Cerebellar nuclear complex (tissue), 1 donor: ENCODE data around the gene RD3L.
"Not testable (repeated sequence)": the region's sequence is repeated elsewhere in the genome, so short reads cannot be mapped to it uniquely, and the experiment has no call there.

Experiments
- DNase-seq, 2 experiments: peaks; one replicate each; lab custom pipeline; 2025; lab: John Stamatoyannopoulos, UW

RD3L gene

DNA sequence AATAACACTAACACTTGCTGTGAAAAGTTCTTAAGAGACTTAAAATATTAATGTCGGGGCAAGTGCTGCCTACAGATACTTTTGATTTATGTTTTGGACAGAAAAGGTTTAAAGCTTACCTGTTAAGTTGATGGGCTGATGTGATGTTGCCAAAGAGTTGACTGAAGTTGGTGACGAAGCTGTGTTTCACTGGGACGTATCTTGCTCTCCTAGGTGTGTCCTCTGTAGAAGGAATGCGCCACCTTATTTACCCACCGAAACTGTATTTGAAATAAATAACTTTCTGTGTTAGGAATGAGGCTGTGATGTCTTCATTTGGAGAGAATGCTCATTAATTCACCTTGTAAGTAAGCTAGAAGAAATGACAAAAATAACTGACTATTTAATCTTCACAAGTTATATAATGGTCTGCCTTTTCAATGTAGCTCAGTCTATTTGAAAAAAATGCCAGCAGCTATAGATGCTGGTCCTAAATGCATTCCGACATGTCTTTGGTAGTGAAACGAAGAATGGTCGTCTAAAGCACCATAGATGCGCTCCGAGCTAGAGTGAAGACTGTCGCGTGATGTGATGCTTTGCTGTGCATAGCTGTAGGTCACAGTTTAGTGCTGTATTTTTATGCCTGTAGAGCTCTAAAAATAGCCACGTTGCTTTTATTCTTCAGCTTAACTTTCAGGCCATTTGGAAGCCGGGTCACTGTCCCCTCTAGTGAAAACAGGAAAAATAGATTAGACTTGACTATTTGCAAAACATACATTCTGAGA, at the start of gene RD3L:
RD3L (minus strand) TSS at position 557 of the 764 bp plus-strand sequence. CDS start 834 bp downstream, outside the sequence.
- no peak for DNase-seq

GRCh38 chr14:103989964-103990363, 47.6 kb upstream of the RD3L start:
- no peak for DNase-seq

DNA sequence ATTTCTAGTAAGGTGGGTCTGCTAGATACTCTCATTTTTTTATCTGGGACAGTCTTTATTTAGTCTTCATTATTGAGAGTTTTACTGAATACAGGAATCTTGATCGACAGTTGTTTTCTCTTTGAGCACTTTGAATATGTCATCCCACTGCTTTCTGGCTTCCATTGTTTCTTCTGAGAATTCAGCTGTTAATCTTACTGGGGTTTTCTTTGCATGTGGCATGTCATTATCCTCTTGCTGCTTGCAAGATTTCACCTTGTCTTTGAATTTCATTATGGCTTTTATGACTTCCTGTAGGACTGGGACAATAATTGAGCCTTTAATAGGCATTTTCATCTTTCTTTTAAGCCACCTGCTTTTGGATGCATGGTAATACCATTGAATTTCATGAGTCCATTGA, 46.7 kb upstream of the RD3L start:
- no peak for DNase-seq

GRCh38 chr14:103984196-103984595, 41.9 kb upstream of the RD3L start:
- DNase-seq: no peak

- not testable (repeated sequence) for DNase-seq
These were observed 38.4 kb upstream of the RD3L start for GRCh38 chr14:103980623-103981238.

DNA sequence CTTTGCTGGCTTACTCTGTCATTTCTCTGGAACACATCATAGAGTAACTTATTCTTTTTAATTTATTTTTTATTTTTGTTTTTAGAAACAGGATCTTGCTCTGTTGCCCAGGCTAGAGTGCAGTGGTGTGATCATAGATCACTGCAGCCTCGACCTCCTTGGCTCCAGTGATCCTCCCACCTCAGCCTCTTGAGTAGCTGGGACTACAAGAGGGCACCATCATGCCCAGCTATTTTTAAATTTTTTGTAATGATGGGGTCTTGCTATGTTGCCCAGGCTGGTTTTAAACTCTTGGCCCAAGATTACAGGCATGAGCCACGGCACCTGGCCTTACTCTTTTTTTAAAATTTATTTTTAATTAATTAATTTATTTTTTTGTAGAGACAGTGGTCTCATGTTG, 32.2 kb upstream of the RD3L start:
- DNase-seq: no peak

DNA sequence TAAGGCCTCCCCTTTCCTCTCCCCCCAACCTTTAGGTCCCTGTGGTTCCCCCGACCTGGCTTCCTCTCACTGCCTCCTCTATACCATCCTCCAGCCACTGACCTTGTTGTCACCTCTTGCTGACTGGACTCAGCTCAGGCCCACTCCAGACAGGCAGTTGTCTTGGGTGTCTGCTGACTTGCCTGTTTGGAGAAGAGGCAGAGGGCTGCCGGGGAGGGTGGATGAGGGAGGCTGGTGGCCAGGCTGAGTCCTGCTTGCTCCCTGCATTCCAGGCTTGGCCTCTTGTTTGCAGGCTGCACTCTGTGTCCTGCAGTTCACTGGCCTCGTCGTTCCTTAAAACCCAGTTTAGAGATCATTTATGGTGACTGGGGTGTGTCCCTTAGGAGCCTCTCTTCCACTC, 31.0 kb upstream of the RD3L start:
- no peak for DNase-seq

- DNase-seq: no peak
These were observed 27.6 kb upstream of the RD3L start for GRCh38 chr14:103969961-103970360.

- DNase-seq: no peak
These were observed 24.3 kb upstream of the RD3L start for GRCh38 chr14:103966631-103967030.

- no peak for DNase-seq
These were observed 19.7 kb upstream of the RD3L start for GRCh38 chr14:103961928-103962578.

- DNase-seq: no peak
These were observed 18.2 kb upstream of the RD3L start for GRCh38 chr14:103960457-103961055.

DNA sequence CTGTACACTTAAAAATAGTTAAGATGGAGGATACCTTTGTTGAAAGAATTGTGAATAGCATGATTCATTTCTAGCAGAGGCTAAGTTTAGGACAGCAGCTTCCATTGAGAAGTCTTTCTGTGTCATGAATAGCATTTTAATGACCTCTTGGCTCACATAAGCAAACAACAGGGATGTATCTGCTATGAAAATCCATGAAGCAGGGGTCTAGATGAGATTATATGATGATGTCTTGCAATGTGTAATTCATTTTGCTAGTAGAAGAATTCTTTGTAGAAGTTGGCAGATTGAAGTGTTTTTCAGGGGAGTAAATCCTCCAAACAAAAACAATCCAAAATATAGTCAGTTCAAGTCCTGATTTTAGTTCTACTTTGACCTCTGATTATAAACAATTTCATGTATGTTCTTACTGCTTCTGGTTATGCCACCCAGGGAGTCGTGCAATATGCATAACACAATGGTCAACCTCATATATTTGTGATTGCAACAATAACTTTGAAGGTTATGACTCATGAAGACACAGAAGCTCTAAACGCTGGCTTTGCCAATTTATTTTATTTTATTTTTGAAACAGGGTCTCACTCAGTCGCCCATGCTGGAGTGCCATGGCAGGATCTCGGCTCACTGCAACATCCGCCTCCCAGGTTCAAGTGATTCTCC, 6.9 kb upstream of the RD3L start:
- DNase-seq: no peak

DNA sequence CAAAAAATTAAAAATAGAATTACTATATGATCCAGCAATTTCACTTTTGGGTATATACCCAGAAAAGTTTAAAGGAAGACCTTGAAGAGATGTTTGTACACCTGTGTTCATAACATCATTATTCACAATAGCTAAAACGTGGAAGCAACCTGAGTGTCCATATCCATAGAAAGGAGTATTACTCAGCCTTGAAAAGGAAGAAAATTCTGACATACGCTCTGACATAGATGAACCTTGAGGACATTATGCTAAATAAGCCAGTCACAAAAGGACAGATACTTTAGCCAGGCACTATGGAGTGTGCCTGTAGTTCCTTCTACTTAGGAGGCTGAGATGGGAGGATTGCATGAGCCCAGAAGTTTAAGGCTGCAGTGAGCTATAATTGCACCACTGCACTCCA, 6.1 kb upstream of the RD3L start:
- DNase-seq: no peak

DNA sequence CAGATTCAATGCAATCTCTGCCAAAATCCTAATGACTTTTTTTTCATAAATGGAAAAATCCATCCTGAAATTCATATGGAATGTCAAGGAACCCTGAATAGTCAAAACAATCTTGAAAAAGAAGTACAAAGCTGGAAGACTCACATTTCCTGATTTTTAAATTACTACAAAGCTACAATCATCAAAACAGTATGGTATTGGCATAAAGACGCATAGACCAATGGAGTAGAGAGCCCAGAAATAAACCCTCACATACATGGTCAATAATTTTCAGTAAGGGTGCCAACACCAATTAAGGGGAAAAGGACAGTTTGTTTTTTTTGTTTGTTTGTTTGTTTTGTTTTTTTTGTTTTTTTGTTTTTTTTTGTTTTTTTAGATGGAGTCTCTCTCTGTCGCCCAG, 4.6 kb upstream of the RD3L start:
- DNase-seq: no peak

- no peak for DNase-seq
These were observed 1.3 kb upstream of the RD3L start for GRCh38 chr14:103943673-103944072.

DNA sequence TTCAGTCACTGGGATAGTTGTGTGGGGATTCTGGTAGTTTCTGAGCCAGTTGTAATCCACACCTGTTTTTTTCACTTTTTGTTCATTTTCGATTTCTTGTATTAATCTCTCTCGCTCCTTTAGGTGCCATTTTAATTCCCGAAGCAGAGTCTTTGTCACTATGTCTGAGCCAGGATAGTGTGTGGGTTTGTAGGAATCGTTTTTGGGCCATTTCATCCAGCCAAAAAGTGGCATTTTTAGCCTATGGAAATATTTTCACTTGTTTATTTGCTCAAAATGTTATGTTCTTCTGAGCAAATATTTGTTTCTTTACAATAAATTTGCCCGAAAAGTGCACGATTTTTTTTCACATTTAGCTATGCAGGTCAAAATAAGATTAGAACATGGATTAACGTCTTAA, 867 bp downstream of the RD3L start:
- DNase-seq: no peak

- no peak for DNase-seq
These were observed 7.2 kb downstream of the RD3L start for GRCh38 chr14:103935102-103935501.

- no peak for DNase-seq
These were observed 9.4 kb downstream of the RD3L start for GRCh38 chr14:103932791-103933490.

DNA sequence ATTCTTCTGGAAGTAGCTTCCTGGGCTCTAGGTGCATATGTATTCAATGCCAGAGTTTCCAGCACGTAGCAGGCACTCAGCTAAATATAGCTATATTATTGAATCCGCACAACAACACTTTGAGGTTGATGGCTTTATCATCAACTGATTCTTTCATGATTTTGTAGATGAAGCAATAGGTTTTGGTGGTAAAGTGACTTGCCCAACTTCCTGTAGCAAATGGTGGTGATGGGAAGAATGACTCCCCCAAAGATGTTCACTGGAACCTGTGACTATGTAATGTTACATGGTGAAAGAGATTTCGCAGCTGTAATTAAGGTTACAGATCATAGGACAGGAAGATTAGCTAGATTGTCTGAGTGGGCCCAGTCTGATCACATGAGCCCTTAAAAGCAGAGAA, 10.9 kb downstream of the RD3L start:
- DNase-seq: no peak

GRCh38 chr14:103930051-103930604, 12.2 kb downstream of the RD3L start:
- DNase-seq: no peak
